ENCODE measurements around the gene SMAD6. TPM values are rescaled to one million over a fixed set of nuclear protein-coding genes. Genes with fewer than 3 reads are reported as not detected.

SMAD6 gene
- total and polyA plus RNA-seq, 9 of the 15 experiments (the other 6 are each of a cell fraction or from before 2014, with no cell fraction given), result 0.10 to 15.5 (median 3.7) TPM

DNA sequence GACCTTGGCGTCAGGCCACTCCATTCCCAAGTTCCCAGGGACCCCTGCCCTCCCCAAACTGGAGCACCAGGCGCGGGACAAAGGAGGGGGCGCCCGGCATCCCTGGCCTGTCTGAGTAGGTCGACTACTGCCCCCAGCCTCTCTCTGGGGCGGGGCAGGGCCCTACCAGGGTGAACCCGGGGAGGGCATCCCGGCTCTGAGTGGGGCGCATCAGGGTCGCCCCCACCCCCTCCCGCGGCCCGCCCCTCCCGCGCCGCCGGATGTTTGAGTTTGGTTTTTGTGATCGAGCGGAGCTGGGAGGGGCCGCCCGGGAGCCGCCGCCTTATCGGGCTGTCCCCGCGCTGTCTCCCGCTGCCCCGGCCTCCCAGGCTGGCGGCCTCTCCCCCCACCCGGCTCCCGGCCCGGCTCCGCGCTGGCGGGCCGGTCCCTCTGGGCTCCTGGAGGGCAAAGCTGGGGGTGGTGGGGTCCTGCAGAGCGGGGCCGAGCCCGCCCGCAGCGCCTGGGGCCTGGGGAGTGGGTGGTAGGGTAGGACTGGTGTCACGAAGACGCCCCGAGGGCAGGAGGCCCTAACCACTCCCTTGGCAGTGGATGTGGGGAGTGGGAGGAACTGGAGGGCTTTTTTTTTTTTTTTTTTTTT lies 47.2 kb upstream of the SMAD6 start (continued):
- TF ChIP-seq, protein P1, sequence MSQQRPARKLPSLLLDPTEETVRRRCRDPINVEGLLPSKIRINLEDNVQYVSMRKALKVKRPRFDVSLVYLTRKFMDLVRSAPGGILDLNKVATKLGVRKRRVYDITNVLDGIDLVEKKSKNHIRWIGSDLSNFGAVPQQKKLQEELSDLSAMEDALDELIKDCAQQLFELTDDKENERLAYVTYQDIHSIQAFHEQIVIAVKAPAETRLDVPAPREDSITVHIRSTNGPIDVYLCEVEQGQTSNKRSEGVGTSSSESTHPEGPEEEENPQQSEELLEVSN (IDR thresholded peaks at IDR 0.05; ENCODE audit: borderline replicate concordance in 1 of 2, extremely low read depth in 1 of 2, insufficient read depth in 1 of 2, insufficient read length in 1 of 2, low read depth in 1 of 2, low read length in 1 of 2, poor library complexity in 1 of 2, severe bottlenecking in 1 of 2), result peak in 1 of 2 experiments; percentile 30

DNA sequence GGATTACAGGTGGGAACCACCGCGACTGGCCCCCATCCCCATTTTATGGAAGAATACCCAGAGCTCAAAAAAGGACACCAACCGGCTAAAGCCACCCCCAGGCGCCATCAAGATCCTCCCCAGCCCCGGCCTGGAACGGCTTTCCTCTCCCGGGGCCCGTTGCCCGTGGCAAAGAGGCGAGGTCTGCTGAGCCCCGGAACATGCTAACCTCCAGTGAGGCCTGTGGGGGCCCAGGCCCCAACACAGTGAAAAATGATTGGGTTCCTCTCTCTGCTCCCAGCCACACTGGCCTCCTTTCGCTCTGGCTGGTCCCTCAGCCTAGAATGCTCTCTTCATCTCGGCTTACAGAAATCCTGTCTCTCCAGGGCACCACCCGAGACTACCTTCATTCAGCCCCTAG lies 46.5 kb upstream of the SMAD6 start:
- no peak overlapping the region for H2AFZ ChIP-seq (ENCODE audit: low read depth, low read length)
- DNase-seq (ENCODE audit: extremely low read depth in 1 of 4, low spot score in 3 of 4) (no peak), FAIRE-seq (no peak), ATAC-seq (no peak)
- H3K79me2 ChIP-seq (ENCODE audit: control insufficient read depth, insufficient read depth, low read length), result peaks cover 85% of the 10 kb centered on the region
- peak overlapping the region; percentile 30; the same call in 1 of the 2 replicates for H3K4me2 ChIP-seq (ENCODE audit: insufficient read depth, low read length)
- in situ Hi-C loops (cut with MboI), result no loop called here
- intact Hi-C loops (cut with micrococcal nuclease), result no loop called here
- peaks cover 52% of the 10 kb centered on the region for H3K36me3 ChIP-seq (ENCODE audit: control insufficient read depth, insufficient read depth, low read length)
- TF ChIP-seq TBP (optimal IDR thresholded peaks at IDR 0.05; ENCODE audit: low read depth, low read length) (no peak), ZNF184 (CRISPR knock-in tag; IDR thresholded peaks at IDR 0.05) (no peak), ETS2 (tag; IDR thresholded peaks at IDR 0.05; ENCODE audit: borderline replicate concordance, poor library complexity, severe bottlenecking) (no peak), ZNF324 (CRISPR knock-in tag; IDR thresholded peaks at IDR 0.05) (no peak), PHTF2 (CRISPR knock-in tag; IDR thresholded peaks at IDR 0.05) (no peak), CBX1 (IDR thresholded peaks at IDR 0.05; ENCODE audit: low read depth) (no peak), ZNF263 (CRISPR knock-in tag; IDR thresholded peaks at IDR 0.05; ENCODE audit: borderline replicate concordance) (no peak), PURB (CRISPR knock-in tag; IDR thresholded peaks at IDR 0.05; ENCODE audit: low read depth) (no peak), ZKSCAN1 (IDR thresholded peaks at IDR 0.05; ENCODE audit: low read depth, low read length) (no peak), E2F3 (CRISPR knock-in tag; IDR thresholded peaks at IDR 0.05) (no peak), HNRNPUL1 (IDR thresholded peaks at IDR 0.05; ENCODE audit: low read length) (no peak), RFX5 (IDR thresholded peaks at IDR 0.05; ENCODE audit: low read depth, low read length) (no peak), KDM4B (IDR thresholded peaks at IDR 0.05; ENCODE audit: borderline replicate concordance in 2 of 2, low read depth in 1 of 2) (no peak)
- TF ChIP-seq, protein P2, sequence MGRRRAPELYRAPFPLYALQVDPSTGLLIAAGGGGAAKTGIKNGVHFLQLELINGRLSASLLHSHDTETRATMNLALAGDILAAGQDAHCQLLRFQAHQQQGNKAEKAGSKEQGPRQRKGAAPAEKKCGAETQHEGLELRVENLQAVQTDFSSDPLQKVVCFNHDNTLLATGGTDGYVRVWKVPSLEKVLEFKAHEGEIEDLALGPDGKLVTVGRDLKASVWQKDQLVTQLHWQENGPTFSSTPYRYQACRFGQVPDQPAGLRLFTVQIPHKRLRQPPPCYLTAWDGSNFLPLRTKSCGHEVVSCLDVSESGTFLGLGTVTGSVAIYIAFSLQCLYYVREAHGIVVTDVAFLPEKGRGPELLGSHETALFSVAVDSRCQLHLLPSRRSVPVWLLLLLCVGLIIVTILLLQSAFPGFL (CRISPR knock-in tag; IDR thresholded peaks at IDR 0.05), result no peak
- TF ChIP-seq, protein P3, sequence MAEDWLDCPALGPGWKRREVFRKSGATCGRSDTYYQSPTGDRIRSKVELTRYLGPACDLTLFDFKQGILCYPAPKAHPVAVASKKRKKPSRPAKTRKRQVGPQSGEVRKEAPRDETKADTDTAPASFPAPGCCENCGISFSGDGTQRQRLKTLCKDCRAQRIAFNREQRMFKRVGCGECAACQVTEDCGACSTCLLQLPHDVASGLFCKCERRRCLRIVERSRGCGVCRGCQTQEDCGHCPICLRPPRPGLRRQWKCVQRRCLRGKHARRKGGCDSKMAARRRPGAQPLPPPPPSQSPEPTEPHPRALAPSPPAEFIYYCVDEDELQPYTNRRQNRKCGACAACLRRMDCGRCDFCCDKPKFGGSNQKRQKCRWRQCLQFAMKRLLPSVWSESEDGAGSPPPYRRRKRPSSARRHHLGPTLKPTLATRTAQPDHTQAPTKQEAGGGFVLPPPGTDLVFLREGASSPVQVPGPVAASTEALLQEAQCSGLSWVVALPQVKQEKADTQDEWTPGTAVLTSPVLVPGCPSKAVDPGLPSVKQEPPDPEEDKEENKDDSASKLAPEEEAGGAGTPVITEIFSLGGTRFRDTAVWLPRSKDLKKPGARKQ (CRISPR knock-in tag; IDR thresholded peaks at IDR 0.05), result no peak
- H3K9ac ChIP-seq (ENCODE audit: insufficient read depth in 1 of 2, low read depth in 2 of 2, low read length in 2 of 2), result peak overlapping the region; percentile 66 to 86; a peak in 3 of 4 replicates
- H3K27ac ChIP-seq (ENCODE audit: extremely low read depth, low read depth, low read length), result peak overlapping the region; percentile 80
- no peaks in the 10 kb centered on the region for H3K9me3 ChIP-seq (replicated peaks; ENCODE audit: control insufficient read depth, insufficient read depth, low read depth, low read length)
- no peaks in the 10 kb centered on the region for H3K27me3 ChIP-seq (ENCODE audit: control insufficient read depth in 2 of 2, insufficient read depth in 2 of 2, low read length in 2 of 2)
- CTCF ChIA-PET (ENCODE audit: low intra/inter-chr PET ratio), result no interaction called here
- H3K4me1 ChIP-seq (replicated peaks in 1 of 2; ENCODE audit: control insufficient read depth in 2 of 2, insufficient read depth in 2 of 2, low read length in 2 of 2), result peaks cover 53 to 73% of the 10 kb centered on the region in 2 experiments
- POLR2A ChIA-PET, result interaction anchor here (0.5 to 0.9 kb wide), 2 partner anchors 13 to 74 kb away, joined by 3 to 4 read pairs; no protein-coding TSS in a partner anchor
- H3K9me1 ChIP-seq (ENCODE audit: control insufficient read depth, insufficient read depth, low read length), result no peaks in the 10 kb centered on the region
- no TSS peak for BruUV-seq (replicated peaks)
- WGBS (ENCODE audit: insufficient coverage, low coverage, missing lambda C conversion rate), result 72% methylated on average over 14 of the region's 14 CpGs
- no peak overlapping the region for H3K4me3 ChIP-seq
- H4K20me1 ChIP-seq (replicated peaks; ENCODE audit: control insufficient read depth, insufficient read depth, low read length), result no peaks in the 10 kb centered on the region

Data from K562 (cell line).